ENCODE results near the gene CTNNB1. TPM values are rescaled to one million over a fixed set of nuclear protein-coding genes. Genes with fewer than 3 reads are reported as not detected.

The CTNNB1 gene
- total RNA-seq, 1 donor from 2014 or later = 834 TPM

DNA sequence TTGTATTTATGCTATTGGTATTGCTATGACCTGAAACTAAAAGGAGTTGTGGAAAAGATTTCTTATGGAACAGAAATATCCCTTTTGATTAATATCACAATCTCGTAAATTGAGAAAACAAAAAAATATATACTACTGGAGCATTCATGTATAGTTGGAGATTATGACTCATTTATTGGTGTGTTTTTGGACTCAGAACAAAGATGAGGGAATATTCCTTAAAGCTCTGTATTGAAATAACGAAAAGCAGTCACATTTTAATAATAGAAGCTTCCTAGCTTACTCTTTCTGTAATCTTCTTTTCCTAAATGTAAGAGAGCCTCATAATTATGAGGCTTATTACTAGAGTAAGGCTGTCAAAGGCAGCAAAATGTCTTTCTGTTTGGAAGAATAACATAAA lies 14.3 kb downstream of the CTNNB1 start:
- no peak for DNase-seq (ENCODE audit: extremely low read depth, low read depth, low spot score)

DNA sequence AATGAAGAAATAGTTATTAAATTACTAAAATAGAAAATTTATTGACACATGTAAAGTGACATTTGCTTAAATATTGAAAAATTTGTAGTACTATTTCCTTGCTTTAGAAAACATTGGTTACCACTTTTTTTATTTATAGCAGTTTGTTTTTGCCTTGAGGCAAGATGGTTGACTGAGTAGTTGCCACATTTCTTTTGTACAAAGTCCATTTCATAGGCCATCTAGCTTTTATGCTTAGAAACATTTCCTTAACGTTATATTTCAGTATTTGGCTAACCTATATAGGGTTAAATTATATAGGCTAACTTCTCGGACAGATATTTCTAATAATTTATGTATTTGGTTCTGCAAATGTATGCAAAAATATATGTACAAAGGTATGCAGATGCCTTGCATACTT lies 17.1 kb downstream of the CTNNB1 start:
- no peak for DNase-seq (ENCODE audit: extremely low read depth, low read depth, low spot score)

DNA sequence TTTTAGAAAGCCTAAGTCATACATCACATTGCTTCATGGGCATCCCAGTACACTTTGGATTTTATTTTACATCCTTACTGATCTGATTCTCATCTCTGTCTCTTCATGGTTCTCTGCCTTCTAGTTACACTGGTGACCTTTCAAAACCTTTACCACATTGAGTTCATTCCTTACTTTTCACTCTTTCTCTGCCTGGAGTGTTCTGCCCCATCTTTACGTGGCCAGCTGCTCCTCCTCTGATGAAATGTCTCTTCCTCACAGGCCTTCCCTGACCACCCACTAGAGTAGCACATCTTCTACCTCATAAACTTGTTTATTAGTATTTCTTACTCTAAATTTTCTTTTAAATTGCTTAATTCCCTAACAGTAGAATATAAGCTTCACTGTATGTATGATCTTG lies 17.7 kb downstream of the CTNNB1 start:
- no peak for DNase-seq (ENCODE audit: extremely low read depth, low read depth, low spot score)

DNA sequence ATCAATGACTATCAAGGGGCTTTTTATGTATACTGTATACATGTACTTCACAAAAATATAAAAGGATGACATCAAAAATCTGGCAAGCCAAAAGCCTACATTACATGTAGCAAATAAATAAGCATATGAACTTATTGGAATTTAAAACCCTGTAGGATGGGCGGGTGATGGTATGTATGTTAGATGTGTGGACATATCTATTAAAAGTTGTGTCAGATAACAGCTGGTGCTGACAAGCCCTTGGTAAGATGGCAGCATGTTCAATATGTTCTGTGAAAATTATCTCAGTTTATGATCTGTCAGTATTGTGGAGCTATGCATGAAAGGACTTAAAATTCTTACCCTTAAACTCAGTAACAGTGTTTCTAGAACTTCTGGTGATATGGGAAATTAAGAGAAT lies 20.1 kb downstream of the CTNNB1 start:
- no peak for DNase-seq (ENCODE audit: extremely low read depth, low read depth, low spot score)

DNA sequence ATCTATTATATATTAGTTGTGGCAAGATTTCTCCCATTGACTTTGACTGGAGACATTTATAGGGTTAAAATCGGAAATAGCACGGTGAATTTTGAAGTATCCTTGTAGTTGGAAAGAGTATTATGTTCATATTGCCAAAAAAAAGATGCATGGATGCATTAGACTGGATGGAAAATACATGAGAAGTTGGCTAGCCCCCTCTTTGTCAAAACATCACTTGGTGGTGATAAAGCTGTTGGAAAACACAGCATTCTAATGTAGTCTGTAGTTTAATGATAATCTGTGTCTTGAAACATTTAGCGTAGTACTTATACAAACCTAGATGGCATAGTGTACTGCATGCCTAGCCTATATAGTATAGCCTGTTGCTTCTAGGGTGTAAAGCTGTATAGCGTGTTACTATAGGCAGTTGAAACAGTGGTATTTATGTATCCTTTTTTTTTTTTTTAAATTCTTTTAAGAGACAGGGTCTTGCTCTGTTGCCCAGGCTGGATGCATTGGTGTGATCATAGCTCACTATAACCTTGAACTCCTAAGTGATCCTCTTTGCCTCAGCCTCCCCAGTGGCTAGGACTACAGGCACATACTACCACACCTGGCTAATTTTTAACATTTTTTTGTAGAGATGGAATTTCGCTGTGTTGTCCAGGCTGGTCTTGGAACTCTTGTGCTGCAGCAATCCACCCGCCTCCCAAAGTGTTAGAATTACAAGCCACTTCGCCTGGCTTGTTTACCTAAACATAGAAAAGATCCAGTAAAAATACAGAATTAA lies 21.8 kb downstream of the CTNNB1 start:
- DNase-seq (ENCODE audit: extremely low read depth, low read depth, low spot score) = no peak

DNA sequence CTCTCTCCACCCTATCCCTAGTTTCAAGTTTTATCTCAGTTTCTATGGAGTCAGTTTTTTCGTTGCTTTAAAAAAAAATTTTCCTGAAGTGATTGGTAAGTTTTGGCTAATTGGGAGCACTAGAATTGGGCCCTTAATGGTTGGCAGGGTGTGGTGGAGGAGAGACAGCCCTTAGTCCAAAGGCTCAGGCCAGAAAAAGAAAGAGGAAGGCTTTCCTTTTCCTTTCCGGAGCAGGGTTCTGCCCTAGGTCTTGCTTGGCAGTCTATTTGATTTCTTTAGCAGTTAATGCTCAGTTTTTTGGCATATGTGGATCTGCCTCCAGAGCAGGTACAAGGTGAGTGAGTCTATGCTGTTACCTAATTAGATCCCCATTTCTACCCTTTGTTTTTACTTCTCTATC lies 22.7 kb downstream of the CTNNB1 start:
- DNase-seq (ENCODE audit: extremely low read depth, low read depth, low spot score) = no peak

DNA sequence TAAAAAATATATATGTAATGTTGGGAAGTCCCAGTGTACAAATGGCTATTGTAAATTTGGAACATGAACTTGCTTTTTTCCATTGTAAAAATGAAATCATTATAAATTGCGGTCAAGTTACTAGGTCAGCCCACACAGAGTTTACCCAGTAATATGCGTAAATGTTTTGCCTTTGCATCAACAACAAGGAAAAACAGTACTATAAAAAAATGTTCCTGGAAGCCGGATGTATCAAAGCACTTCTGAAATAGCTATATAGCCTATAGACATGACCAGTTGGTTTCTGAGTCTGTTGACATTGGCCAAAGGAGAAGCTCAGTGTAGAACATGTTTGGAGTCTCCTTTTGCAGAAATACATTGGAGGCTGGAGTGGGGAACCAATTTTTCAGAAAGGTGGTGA lies 23.2 kb downstream of the CTNNB1 start:
- DNase-seq (ENCODE audit: extremely low read depth, low read depth, low spot score) = no peak

DNA sequence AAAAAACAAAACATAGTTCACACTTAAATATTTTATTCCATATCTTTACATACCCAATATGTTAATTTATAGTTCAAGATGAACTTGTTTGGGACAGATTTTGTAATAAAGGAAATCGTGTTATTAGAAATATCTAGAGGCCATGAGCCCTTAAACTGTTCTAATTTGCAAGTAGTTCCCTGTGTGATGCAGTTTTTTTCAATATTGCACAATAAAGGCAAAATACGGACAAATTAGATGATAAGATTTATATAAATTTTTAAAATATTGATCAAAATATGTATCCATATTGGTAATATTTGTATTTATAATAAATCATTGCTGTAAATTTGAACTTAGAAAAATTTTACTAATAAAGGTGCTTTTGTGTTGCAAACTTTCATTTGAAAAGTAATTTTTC lies 23.8 kb downstream of the CTNNB1 start:
- DNase-seq (ENCODE audit: extremely low read depth, low read depth, low spot score) = no peak

DNA sequence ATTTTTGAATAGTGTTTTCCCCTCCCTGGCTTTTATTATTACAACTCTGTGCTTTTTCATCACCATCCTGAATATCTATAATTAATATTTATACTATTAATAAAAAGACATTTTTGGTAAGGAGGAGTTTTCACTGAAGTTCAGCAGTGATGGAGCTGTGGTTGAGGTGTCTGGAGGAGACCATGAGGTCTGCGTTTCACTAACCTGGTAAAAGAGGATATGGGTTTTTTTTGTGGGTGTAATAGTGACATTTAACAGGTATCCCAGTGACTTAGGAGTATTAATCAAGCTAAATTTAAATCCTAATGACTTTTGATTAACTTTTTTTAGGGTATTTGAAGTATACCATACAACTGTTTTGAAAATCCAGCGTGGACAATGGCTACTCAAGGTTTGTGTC lies 24.4 kb downstream of the CTNNB1 start:
- DNase-seq (ENCODE audit: extremely low read depth, low read depth, low spot score) = no peak

DNA sequence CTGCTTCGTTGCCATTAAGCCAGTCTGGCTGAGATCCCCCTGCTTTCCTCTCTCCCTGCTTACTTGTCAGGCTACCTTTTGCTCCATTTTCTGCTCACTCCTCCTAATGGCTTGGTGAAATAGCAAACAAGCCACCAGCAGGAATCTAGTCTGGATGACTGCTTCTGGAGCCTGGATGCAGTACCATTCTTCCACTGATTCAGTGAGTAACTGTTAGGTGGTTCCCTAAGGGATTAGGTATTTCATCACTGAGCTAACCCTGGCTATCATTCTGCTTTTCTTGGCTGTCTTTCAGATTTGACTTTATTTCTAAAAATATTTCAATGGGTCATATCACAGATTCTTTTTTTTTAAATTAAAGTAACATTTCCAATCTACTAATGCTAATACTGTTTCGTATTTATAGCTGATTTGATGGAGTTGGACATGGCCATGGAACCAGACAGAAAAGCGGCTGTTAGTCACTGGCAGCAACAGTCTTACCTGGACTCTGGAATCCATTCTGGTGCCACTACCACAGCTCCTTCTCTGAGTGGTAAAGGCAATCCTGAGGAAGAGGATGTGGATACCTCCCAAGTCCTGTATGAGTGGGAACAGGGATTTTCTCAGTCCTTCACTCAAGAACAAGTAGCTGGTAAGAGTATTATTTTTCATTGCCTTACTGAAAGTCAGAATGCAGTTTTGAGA lies 25.0 kb downstream of the CTNNB1 start:
- no peak for DNase-seq (ENCODE audit: extremely low read depth, low read depth, low spot score)

DNA sequence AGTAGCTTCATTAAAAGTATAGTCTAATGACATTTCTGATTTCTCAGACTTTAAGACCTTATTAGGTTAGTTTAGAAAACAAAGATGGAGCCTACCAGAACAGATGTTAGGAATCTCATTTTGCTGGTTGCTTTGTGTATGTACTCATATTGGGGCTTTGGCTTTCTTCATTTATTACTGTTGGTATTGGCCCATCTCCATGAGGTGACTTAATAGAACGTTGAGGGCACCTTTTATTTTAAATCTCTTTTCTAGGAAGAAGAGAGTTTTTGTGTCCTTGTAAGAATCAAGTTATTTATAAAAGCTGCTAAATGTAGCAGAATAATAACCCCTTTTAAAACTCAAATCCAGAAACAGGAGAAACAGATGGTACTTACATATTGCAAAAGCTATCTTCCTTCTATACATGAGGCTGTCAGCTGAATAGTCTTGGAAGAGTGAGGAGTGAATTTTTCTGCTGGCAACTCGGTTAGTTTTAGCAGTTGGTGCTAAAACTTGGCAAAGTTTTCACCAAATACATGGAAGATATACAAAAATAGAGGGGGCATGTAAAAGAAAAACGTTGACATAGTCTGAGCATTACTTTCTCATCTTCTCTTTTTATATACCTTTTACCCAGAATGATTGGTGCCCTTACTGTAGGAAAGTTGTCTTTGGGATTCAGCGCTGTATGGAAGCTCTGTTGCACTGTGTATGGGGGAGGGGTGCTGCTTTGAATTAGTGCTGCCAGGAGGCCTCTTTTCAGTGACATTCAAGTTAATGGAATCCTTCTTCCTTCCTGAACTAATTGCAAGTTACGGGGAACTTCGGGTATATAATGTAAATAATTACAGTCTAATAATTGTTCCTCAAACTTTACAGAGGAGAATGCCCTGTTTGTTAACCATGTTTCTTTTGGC lies 35.8 kb downstream of the CTNNB1 start:
- no peak for DNase-seq (ENCODE audit: extremely low read depth, low read depth, low spot score)

DNA sequence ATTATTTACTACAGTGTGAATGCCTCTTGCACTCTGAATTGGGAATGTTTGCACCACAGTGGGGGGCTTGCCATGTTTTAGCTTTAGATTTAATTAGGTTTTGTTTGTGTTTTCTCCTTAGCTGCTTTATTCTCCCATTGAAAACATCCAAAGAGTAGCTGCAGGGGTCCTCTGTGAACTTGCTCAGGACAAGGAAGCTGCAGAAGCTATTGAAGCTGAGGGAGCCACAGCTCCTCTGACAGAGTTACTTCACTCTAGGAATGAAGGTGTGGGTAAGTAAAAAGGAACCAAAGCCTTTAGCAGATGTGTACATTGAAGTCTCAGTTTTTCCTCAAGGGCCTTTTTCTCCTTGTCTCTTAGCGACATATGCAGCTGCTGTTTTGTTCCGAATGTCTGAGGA lies 36.9 kb downstream of the CTNNB1 start:
- DNase-seq (ENCODE audit: extremely low read depth, low read depth, low spot score) = no peak

DNA sequence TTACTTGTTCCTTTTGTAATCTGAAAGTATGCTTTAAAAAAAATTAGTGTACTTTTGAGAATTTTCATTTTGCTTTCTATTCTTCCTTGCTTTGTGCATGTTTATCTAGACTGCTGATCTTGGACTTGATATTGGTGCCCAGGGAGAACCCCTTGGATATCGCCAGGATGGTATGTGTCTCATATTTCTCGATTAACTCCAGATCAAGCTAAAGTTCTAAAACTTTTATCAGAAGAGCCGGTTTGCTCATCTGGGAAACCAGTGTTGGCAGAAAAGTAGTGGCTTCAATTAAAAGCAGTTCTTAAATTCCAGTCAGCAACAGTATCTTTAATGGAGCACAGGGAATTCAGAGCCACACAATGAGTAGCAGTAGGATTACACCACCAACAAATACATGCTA lies 38.6 kb downstream of the CTNNB1 start:
- DNase-seq (ENCODE audit: extremely low read depth, low read depth, low spot score) = no peak

DNA sequence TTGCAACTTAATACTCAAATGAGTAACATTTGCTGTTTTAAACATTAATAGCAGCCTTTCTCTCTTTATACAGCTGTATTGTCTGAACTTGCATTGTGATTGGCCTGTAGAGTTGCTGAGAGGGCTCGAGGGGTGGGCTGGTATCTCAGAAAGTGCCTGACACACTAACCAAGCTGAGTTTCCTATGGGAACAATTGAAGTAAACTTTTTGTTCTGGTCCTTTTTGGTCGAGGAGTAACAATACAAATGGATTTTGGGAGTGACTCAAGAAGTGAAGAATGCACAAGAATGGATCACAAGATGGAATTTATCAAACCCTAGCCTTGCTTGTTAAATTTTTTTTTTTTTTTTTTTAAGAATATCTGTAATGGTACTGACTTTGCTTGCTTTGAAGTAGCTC lies 40.3 kb downstream of the CTNNB1 start:
- DNase-seq (ENCODE audit: extremely low read depth, low read depth, low spot score) = no peak

DNA sequence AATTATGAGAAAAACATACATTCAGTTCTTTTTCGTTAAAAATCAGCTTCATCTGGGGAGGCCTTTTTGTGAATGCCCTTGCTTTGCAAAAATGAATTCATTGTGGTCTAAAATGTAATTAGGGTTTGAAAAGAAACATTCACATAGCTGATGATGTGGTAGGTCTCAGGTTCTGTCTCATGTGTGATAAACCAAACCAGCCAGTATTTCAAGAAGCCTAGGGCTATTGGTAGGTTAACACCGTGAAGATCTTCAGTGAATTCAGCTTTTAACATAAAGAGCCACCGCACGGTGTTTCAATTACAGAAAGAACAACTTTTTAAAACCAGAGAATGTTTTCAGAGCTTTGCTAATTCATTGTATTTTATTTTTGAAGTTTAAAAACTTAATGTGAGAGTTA lies 41.9 kb downstream of the CTNNB1 start:
- no peak for DNase-seq (ENCODE audit: extremely low read depth, low read depth, low spot score)

DNA sequence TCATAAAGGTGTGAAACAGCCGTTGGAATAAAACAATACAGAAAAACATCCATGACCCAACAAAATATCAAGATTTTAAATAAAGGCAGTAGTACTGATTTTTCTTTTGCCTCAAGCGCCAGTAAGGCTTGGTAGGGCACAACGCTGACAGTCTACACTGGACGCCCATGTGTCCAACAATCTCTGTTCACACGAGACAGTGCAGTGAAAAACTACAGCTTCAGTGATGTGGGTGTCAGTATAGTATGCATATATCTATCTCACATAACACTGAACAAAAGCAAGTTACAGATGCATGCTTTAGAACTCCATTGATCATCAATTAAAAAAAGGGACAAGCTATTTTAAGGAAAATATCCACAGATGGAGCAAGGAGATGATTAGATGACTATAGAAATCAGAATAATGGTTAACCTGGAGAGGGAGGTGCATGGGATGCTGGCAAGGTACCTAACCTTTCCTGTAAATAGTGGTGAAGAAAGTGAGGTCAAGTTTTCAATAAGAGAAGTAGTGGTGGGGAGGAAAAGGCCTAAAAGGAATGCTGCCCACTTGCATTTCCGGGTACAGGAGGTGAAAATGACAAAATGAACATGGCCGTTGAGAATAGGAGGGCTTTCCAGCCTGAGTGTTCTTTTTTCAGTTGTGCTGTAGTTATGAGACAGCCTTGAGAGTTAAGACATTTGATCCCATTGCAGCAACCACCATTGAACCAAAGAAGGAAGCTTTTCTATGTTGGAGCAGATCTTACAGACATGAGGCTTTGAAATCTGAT lies 42.7 kb downstream of the CTNNB1 start:
- DNase-seq (ENCODE audit: extremely low read depth, low read depth, low spot score) = no peak

DNA sequence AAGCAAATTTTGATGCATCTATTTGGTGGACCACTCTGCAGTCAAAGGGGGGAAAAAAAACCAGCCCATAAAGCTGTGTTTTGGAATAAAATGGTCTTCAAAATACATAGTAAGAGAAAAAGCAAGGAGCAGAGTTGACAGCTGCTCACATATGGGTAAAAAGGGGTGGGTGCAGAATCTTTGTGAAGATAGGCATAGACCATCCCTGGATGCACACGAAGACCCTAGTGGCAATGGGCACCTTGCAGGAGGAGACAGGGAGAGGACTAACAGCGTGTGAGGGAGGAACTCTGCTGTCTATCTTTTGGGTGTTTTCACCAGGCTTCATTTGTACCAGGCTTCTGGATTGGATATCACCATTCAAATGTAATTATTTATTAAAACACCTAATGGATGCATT lies 43.9 kb downstream of the CTNNB1 start:
- DNase-seq (ENCODE audit: extremely low read depth, low read depth, low spot score) = no peak

DNA sequence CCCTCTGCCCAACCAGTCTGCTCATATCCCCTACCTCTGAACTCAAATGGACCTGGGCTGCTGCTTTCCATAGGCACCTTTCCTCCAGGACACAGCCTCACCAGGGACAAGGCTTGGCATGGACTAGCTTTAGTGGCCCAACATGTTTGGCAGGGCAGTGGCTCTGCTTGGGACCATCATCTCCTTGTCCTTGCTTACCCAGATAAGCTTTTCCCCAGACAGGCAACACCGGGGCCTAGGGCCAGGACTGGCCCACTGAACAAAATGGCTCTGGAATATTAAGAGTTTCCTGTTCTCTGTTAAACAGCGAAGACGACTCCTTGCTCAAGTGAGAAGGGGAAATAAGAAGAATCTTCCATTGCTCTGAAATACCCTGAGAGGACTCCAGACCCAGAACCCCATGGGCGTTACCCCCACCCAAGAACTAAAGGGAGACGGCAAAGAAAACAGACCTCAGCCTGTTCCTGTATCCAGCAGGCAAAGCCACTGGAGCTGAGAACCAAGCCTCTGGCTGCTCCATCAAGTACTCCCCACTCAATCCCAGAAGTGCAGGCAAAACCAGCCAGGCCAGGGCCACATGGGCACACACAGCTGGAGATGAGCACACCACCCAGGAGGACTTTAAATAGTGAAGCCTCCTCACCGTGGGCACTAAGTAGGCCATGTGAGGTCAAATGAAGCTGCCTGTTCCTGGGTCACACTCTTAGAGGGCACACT lies 45.5 kb downstream of the CTNNB1 start:
- DNase-seq (ENCODE audit: extremely low read depth, low read depth, low spot score) = no peak

DNA sequence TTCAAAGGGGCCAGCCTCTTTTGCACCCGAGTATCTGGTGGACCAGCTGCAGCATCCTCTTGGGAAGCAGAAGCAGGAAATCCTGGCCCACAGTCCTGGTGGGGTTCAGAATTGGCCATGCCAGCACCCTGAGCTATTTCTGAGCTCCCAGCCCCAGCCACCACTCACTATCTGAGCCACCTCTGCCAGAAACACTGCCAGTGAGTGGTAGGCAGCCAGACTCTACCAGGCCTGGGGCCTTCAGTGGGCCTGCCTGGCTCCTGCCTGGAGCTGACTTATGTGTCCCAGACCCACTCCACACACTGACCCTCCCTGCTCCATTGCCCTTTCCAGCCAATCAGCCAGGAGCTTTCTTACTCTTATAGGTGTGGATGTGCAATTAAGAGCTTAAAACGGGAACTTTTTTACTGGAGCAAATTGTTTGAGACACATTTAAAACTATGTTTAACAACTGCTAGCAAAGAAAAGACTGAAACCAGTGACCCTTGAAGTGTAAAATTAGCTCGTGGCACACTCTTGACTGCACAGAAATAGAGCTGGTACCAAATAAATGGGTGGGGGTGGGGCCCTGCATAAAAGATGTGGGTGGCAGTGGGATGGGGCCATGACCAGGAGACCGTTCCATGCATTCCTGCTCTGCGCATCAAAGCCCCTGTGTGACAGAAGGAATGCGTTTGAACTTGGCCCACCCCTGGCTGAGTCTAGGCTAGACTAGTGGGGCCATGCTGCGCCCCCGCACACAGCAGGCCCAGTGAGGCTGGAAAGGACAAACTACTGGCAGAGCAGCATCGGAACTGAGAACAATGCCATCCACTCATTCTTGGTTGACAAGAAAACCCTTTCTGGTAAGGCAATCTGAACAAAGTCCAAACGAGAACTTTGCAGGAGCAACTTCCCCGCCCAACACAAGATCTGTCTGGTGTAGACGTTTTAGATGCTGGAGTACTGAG lies 48.0 kb downstream of the CTNNB1 start:
- DNase-seq (ENCODE audit: extremely low read depth, low read depth, low spot score) = no peak
